HepG2 (cell line): ENCODE data around the gene P3H4. TPM values are rescaled to one million over a fixed set of nuclear protein-coding genes. Genes with fewer than 3 reads are reported as not detected.
A peak's percentile ranks its signal among the peaks of the same experiment; 100 is the strongest.

ENCODE experiments used
- FOXO1 ChIP-seq: sonication (generic); formaldehyde crosslinking; IDR thresholded peaks from 2 replicates; pipeline ENCODE4 v1.4.0; 2020; ENCODE audit warnings: missing genetic modification reagents
- HES4 ChIP-seq: sonication (generic); formaldehyde crosslinking; IDR thresholded peaks from 2 replicates; pipeline ENCODE4 v1.9.0; 2021; ENCODE audit warnings: mild to moderate bottlenecking, missing genetic modification reagents, borderline replicate concordance
- KDM3A ChIP-seq: IDR thresholded peaks from 2 replicates; pipeline ENCODE4 v1.6.1; 2018; ENCODE audit warnings: low read depth, missing compliant biosample characterization
- MBD4 ChIP-seq: IDR thresholded peaks from 2 replicates; pipeline ENCODE4 v1.6.1; 2012; ENCODE audit warnings: low read length, inconsistent platforms, borderline replicate concordance
- MTF1 ChIP-seq: sonication (generic); formaldehyde crosslinking; IDR thresholded peaks from 2 replicates; pipeline ENCODE4 v1.5.0; 2020; ENCODE audit warnings: missing genetic modification reagents
- SMAD3 ChIP-seq: sonication (generic); formaldehyde crosslinking; IDR thresholded peaks from 2 replicates; pipeline ENCODE4 v1.4.0; 2020; ENCODE audit warnings: missing genetic modification reagents
- SOX13 ChIP-seq, 3 experiments: fragments of 450-650 bp in 1 of 3; sonication (generic) in 1 of 3; formaldehyde crosslinking in 1 of 3; IDR thresholded peaks in 2 of 3; conservative IDR thresholded peaks in 1 of 3; 2 replicates each; pipeline versions ENCODE4 v1.5.0 to v1.6.1; 2016 to 2020; ENCODE audit warnings: antibody characterized with exemption in 1 of 3, mild to moderate bottlenecking in 1 of 3, missing compliant biosample characterization in 1 of 3, missing genetic modification reagents in 1 of 3, moderate library complexity in 1 of 3
- ZFP41 ChIP-seq: sonication (generic); formaldehyde crosslinking; IDR thresholded peaks from 2 replicates; pipeline ENCODE4 v1.4.0; 2020; ENCODE audit warnings: mild to moderate bottlenecking, missing genetic modification reagents, borderline replicate concordance
- ZKSCAN1 ChIP-seq: fragments of 150-350 bp; IDR thresholded peaks from 2 replicates; pipeline ENCODE4 v1.6.1; 2014; ENCODE audit warnings: low read length
- ZNF180 ChIP-seq: sonication (generic); formaldehyde crosslinking; IDR thresholded peaks from 2 replicates; pipeline ENCODE4 v1.4.0; 2020; ENCODE audit warnings: low read depth, missing genetic modification reagents, borderline replicate concordance
- ZNF34 ChIP-seq: sonication (generic); formaldehyde crosslinking; IDR thresholded peaks from 2 replicates; pipeline ENCODE4 v1.4.0; 2020; ENCODE audit warnings: mild to moderate bottlenecking, missing genetic modification reagents, borderline replicate concordance
- polyA plus RNA-seq, 8 experiments: library from polyadenylated mRNA; depleted of rRNA in 3 of 8; stranded (reverse) in 7 of 8; unstranded in 1 of 8; fragments of >200 nt; fragmentation: Illumina TruSeq in 4 of 8; extraction: Trizol in 4 of 8; gene quantifications; 2 replicates each; pipeline versions ENCODE4 v1.2.1 to v1.2.3, GENCODE V29; 2011 to 2016; ENCODE audit warnings: low read depth in 4 of 8, missing spikeins in 1 of 8, mixed read lengths in 1 of 8; ENCODE audit not compliant: insufficient read depth in 1 of 8
- total RNA-seq, 5 experiments: library from RNA; depleted of rRNA; stranded (reverse); fragments of >200 nt; fragmentation: Illumina TruSeq; extraction: Trizol; gene quantifications; 2 replicates each; pipeline ENCODE4 v1.2.3, GENCODE V29; 2016; ENCODE audit warnings: low read depth in 1 of 5
- TF ChIP-seq, protein P1 (sequence below): sonication (generic); formaldehyde crosslinking; IDR thresholded peaks from 2 replicates; pipeline ENCODE4 v1.5.0; 2020; ENCODE audit warnings: mild to moderate bottlenecking, missing genetic modification reagents, borderline replicate concordance
- TF ChIP-seq, protein P2 (sequence below): sonication (generic); formaldehyde crosslinking; IDR thresholded peaks from 2 replicates; pipeline ENCODE4 v1.5.1; 2020; ENCODE audit warnings: missing genetic modification reagents, mild to moderate bottlenecking, borderline replicate concordance
- TF ChIP-seq, protein P3 (sequence below): IDR thresholded peaks from 2 replicates; pipeline ENCODE4 v1.6.1; 2016; ENCODE audit warnings: low read depth

Gene P3H4
- total and polyA plus RNA-seq, 2 of the 13 experiments (the other 11 are each of a cell fraction or from before 2014, with no cell fraction given), result 37.1 to 50.6 TPM

DNA sequence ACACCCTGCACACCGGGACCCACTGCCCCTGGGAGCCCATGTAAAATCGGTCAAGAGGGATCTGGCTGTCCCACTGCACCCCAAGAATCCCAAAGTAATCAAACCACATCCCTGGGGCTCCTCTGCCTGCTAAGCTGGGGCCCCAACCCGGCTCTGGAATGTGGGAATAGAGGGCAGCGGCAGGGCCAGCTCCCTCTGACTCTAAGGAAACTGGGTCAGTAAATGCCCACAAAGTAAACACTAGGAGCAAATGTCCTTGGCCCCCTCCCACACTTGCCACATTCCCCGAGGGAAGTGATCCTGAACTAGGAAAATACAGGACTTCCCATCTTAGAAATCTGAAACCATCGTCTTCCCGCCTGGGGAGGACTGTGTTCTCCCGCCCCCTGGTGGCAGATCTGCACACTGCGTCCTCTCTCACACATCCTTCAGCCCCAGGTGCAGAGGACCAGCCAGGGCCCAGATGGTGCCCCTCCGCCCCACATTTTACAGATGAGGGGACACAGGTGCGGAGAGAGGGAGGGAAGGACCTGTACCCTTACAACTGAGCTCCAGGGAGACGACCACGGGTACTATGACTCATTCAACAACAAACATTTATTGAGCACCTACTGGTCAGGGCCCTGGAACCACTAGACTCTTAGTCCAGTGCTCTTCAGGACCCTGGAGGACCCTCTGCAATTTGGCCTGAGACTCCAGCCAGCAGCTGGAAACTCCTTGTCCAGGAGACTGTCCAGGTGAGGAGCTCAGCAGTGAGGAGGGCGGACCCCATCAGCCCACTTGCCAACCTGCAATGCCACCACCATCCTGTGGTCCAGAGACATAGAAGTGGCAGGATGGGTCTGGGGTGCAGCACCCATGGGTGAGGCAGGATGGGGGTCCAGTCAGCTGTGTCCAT, 10.1 kb downstream of the P3H4 start (continued):
- peak; percentile 33; the same call in 1 of the 2 replicates for TF ChIP-seq FOXO1 (CRISPR knock-in tag)
- no peak for TF ChIP-seq HES4 (CRISPR knock-in tag)
- TF ChIP-seq MTF1 (CRISPR knock-in tag), result no peak
- peak; percentile 83; the same call in 1 of the 2 replicates for TF ChIP-seq ZNF34 (CRISPR knock-in tag)
- no peak for TF ChIP-seq MBD4
- 0 out of 2 replicates have a peak, but pooled peaks have one; percentile 41 for TF ChIP-seq ZKSCAN1
- TF ChIP-seq SMAD3 (CRISPR knock-in tag), result peak; percentile 50; the same call in 1 of the 2 replicates
- no peak; the same call in 1 of the 2 replicates for TF ChIP-seq KDM3A
- TF ChIP-seq, protein P1, sequence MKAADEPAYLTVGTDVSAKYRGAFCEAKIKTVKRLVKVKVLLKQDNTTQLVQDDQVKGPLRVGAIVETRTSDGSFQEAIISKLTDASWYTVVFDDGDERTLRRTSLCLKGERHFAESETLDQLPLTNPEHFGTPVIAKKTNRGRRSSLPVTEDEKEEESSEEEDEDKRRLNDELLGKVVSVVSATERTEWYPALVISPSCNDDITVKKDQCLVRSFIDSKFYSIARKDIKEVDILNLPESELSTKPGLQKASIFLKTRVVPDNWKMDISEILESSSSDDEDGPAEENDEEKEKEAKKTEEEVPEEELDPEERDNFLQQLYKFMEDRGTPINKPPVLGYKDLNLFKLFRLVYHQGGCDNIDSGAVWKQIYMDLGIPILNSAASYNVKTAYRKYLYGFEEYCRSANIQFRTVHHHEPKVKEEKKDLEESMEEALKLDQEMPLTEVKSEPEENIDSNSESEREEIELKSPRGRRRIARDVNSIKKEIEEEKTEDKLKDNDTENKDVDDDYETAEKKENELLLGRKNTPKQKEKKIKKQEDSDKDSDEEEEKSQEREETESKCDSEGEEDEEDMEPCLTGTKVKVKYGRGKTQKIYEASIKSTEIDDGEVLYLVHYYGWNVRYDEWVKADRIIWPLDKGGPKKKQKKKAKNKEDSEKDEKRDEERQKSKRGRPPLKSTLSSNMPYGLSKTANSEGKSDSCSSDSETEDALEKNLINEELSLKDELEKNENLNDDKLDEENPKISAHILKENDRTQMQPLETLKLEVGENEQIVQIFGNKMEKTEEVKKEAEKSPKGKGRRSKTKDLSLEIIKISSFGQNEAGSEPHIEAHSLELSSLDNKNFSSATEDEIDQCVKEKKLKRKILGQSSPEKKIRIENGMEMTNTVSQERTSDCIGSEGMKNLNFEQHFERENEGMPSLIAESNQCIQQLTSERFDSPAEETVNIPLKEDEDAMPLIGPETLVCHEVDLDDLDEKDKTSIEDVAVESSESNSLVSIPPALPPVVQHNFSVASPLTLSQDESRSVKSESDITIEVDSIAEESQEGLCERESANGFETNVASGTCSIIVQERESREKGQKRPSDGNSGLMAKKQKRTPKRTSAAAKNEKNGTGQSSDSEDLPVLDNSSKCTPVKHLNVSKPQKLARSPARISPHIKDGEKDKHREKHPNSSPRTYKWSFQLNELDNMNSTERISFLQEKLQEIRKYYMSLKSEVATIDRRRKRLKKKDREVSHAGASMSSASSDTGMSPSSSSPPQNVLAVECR (CRISPR knock-in tag), result peak; percentile 39; the same call in 1 of the 2 replicates
- TF ChIP-seq ZNF180 (CRISPR knock-in tag), result no peak
- TF ChIP-seq ZFP41 (CRISPR knock-in tag), result 0 out of 2 replicates have a peak, but pooled peaks have one; percentile 38
- TF ChIP-seq, protein P2, sequence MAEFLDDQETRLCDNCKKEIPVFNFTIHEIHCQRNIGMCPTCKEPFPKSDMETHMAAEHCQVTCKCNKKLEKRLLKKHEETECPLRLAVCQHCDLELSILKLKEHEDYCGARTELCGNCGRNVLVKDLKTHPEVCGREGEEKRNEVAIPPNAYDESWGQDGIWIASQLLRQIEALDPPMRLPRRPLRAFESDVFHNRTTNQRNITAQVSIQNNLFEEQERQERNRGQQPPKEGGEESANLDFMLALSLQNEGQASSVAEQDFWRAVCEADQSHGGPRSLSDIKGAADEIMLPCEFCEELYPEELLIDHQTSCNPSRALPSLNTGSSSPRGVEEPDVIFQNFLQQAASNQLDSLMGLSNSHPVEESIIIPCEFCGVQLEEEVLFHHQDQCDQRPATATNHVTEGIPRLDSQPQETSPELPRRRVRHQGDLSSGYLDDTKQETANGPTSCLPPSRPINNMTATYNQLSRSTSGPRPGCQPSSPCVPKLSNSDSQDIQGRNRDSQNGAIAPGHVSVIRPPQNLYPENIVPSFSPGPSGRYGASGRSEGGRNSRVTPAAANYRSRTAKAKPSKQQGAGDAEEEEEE (CRISPR knock-in tag), result no peak; the same call in 1 of the 2 replicates
- no peak for TF ChIP-seq SOX13 (IDR thresholded peaks at IDR 0.05)
- TF ChIP-seq SOX13 (CRISPR knock-in tag; conservative IDR thresholded peaks at IDR 0.05 in 1 of 2, IDR thresholded peaks at IDR 0.05 in 1 of 2), result peak in 1 of 2 experiments; percentile 45; a peak in 1 of 4 replicates
- TF ChIP-seq, protein P3, sequence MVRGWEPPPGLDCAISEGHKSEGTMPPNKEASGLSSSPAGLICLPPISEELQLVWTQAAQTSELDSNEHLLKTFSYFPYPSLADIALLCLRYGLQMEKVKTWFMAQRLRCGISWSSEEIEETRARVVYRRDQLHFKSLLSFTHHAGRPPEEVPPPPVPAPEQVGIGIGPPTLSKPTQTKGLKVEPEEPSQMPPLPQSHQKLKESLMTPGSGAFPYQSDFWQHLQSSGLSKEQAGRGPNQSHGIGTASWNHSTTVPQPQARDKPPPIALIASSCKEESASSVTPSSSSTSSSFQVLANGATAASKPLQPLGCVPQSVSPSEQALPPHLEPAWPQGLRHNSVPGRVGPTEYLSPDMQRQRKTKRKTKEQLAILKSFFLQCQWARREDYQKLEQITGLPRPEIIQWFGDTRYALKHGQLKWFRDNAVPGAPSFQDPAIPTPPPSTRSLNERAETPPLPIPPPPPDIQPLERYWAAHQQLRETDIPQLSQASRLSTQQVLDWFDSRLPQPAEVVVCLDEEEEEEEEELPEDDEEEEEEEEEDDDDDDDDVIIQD, result peak; percentile 74
